Endometrial microvascular endothelial cells (primary cell): ENCODE results near the gene GALNT2. TPM values are rescaled to one million over a fixed set of nuclear protein-coding genes. Genes with fewer than 3 reads are reported as not detected.

Source experiments
- in situ Hi-C: cut with HindIII; loops from 2 replicates; pipeline ENCODE4 v1.10.0; 2017; ENCODE audit warnings: low sequenced_read_pairs, low pct_unique_long_range_greater_than_20kb; ENCODE audit errors: inconsistent ontology term
- total RNA-seq: library from RNA; depleted of rRNA; stranded (reverse); fragments of >200 nt; gene quantifications from one replicate; pipeline ENCODE4 v1.2.3, GENCODE V29; 2015; ENCODE audit errors: inconsistent ontology term

The GALNT2 gene
- total RNA-seq, 1 donor from 2014 or later = 69.2 TPM

GRCh38 chr1:230186003-230186863 lies 119.2 kb downstream of the GALNT2 start:
- in situ Hi-C loops = no loop called here

- in situ Hi-C loops = no loop called here
These were observed 119.8 kb downstream of the GALNT2 start for GRCh38 chr1:230186874-230187273.

- in situ Hi-C loops = no loop called here
These were observed 120.3 kb downstream of the GALNT2 start for GRCh38 chr1:230187290-230187689.

GRCh38 chr1:230188826-230189225 lies 121.8 kb downstream of the GALNT2 start:
- in situ Hi-C loops = no loop called here

GRCh38 chr1:230189341-230189740 lies 122.3 kb downstream of the GALNT2 start:
- in situ Hi-C loops = no loop called here

- in situ Hi-C loops = no loop called here
These were observed 122.8 kb downstream of the GALNT2 start for GRCh38 chr1:230189824-230190223.

- in situ Hi-C loops = no loop called here
These were observed 124.2 kb downstream of the GALNT2 start for GRCh38 chr1:230191079-230191804.

GRCh38 chr1:230191855-230192254 lies 124.8 kb downstream of the GALNT2 start:
- in situ Hi-C loops = no loop called here

- in situ Hi-C loops = no loop called here
These were observed 127.5 kb downstream of the GALNT2 start for GRCh38 chr1:230194525-230194924.

GRCh38 chr1:230195199-230195598 lies 128.2 kb downstream of the GALNT2 start:
- in situ Hi-C loops = no loop called here

GRCh38 chr1:230196077-230196476 lies 129.0 kb downstream of the GALNT2 start:
- in situ Hi-C loops = no loop called here

GRCh38 chr1:230197644-230198567 lies 130.9 kb downstream of the GALNT2 start:
- in situ Hi-C loops = no loop called here

- in situ Hi-C loops = no loop called here
These were observed 132.0 kb downstream of the GALNT2 start for GRCh38 chr1:230199034-230199433.

GRCh38 chr1:230199554-230199953 lies 132.5 kb downstream of the GALNT2 start:
- in situ Hi-C loops = no loop called here

- in situ Hi-C loops = no loop called here
These were observed 133.2 kb downstream of the GALNT2 start for GRCh38 chr1:230200276-230200675.

- in situ Hi-C loops = no loop called here
These were observed 134.4 kb downstream of the GALNT2 start for GRCh38 chr1:230201445-230201844.

- in situ Hi-C loops = no loop called here
These were observed 137.8 kb downstream of the GALNT2 start for GRCh38 chr1:230204842-230205241.

GRCh38 chr1:230205719-230206198 lies 138.7 kb downstream of the GALNT2 start:
- in situ Hi-C loops = no loop called here

GRCh38 chr1:230206207-230206606 lies 139.2 kb downstream of the GALNT2 start:
- in situ Hi-C loops = no loop called here
